HL-60 (cell line): Measurements from ENCODE around the gene MIB1.
A peak's percentile ranks its signal among the peaks of the same experiment; 100 is the strongest.

ENCODE experiments used
- DNase-seq, 2 experiments: peaks; one replicate each; pipeline ENCODE4 v3.0.0-alpha.2; 2010 to 2020; ENCODE audit warnings: low read depth in 1 of 2, low spot score in 1 of 2
- H3K27ac ChIP-seq: fragments of 250-450 bp; sonication (Bioruptor Pico); replicated peaks from 2 replicates; pipeline ENCODE4 v1.5.1; 2020; ENCODE audit warnings: mild to moderate bottlenecking, moderate library complexity
- H3K27me3 ChIP-seq: fragments of 250-450 bp; sonication (Bioruptor Pico); 2 replicates; pipeline ENCODE4 v1.5.1; 2021; ENCODE audit warnings: mild to moderate bottlenecking, moderate library complexity; ENCODE audit not compliant: insufficient read depth, poor library complexity, severe bottlenecking
- H3K4me3 ChIP-seq: replicated peaks from 2 replicates; pipeline ENCODE4 v1.5.1; 2011; ENCODE audit warnings: mild to moderate bottlenecking, control low read depth, low read length; ENCODE audit not compliant: insufficient read depth
- CTCF ChIP-seq: IDR thresholded peaks from one replicate; pipeline ENCODE4 v1.5.1; 2011; ENCODE audit warnings: low read length, control low read depth, inconsistent platforms; ENCODE audit not compliant: insufficient read depth
- GABPA ChIP-seq: IDR thresholded peaks from 2 replicates; pipeline ENCODE4 v1.6.1; 2012; ENCODE audit warnings: low read depth
- POLR2AphosphoS5 ChIP-seq: IDR thresholded peaks from 2 replicates; pipeline ENCODE4 v1.6.1; 2012; ENCODE audit warnings: low read depth
- SPI1 ChIP-seq: IDR thresholded peaks from 2 replicates; pipeline ENCODE4 v1.6.1; 2012; ENCODE audit warnings: low read depth, mild to moderate bottlenecking, borderline replicate concordance
- TF ChIP-seq, protein P1 (sequence below): IDR thresholded peaks from 2 replicates; pipeline ENCODE4 v1.6.1; 2012; ENCODE audit warnings: low read depth; ENCODE audit not compliant: insufficient replicate concordance

Gene MIB1

DNA sequence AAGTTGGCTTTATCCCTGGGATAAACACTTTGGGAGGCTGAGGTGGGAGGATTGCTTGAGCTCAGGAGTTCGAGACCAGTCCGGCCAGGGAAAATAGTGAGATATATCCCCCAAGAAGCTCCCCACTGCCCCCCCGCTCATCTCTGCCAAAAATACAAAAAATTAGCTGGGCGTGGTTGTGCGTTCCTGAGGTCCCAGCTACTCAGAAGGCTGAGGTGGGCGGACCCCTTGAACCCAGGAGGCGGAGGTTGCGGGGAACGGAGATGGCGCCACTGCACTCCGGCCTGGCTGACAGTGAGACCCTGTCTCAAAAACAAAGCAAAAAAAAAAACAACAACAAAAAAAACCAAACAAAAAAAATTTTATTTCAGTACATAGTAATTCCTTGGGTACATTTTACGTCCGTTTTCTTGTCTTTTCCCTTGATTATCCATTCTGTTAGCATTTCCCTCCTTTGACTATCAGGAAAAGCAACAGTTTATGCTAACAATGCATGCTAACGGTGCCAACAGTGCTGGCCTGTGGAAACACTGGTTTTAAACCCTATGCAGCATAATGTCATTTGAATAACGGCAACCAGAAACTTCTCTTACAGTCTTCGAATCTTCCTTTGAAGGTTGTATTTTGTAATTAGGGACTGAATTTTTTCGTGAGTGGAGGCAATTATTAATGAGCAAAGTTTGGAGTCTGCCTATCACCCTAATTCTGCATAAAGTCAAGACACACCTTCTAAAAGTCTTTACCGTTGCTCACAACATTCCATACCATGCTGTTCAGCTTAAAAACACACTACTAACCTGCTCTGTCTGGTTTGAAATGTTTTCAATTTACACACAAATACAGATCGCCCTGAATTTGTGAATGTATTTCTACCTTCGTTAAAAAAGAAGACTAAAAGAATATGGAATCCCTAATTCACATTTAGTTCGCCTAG is 721 bp upstream of the MIB1 start:
- H3K4me3 ChIP-seq, result peak overlapping the region; percentile 22

DNA sequence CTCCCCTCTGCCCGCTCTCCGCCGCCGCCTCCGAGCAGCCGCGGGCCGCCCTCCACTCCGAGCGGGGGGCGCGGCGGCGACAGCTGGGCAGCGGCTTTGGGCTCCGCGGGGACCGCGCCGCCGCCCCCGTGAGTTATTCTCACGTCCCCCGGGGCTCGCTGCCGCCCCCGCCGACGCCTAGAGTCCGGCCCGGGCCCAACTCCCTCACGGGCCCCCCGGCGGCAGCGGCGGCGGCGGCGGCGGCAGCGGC is 645 bp downstream of the MIB1 start:
- H3K27ac ChIP-seq, result peak overlapping the region; percentile 94
- no peaks in the 10 kb centered on the region for H3K27me3 ChIP-seq
- H3K4me3 ChIP-seq, result peak overlapping the region; percentile 91
- no peak for DNase-seq
- TF ChIP-seq GABPA (no peak), SPI1 (no peak), CTCF (no peak), POLR2AphosphoS5 (no peak)
- TF ChIP-seq, protein P1, sequence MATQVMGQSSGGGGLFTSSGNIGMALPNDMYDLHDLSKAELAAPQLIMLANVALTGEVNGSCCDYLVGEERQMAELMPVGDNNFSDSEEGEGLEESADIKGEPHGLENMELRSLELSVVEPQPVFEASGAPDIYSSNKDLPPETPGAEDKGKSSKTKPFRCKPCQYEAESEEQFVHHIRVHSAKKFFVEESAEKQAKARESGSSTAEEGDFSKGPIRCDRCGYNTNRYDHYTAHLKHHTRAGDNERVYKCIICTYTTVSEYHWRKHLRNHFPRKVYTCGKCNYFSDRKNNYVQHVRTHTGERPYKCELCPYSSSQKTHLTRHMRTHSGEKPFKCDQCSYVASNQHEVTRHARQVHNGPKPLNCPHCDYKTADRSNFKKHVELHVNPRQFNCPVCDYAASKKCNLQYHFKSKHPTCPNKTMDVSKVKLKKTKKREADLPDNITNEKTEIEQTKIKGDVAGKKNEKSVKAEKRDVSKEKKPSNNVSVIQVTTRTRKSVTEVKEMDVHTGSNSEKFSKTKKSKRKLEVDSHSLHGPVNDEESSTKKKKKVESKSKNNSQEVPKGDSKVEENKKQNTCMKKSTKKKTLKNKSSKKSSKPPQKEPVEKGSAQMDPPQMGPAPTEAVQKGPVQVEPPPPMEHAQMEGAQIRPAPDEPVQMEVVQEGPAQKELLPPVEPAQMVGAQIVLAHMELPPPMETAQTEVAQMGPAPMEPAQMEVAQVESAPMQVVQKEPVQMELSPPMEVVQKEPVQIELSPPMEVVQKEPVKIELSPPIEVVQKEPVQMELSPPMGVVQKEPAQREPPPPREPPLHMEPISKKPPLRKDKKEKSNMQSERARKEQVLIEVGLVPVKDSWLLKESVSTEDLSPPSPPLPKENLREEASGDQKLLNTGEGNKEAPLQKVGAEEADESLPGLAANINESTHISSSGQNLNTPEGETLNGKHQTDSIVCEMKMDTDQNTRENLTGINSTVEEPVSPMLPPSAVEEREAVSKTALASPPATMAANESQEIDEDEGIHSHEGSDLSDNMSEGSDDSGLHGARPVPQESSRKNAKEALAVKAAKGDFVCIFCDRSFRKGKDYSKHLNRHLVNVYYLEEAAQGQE, result no peak

More for the DNA sequence above, 721 bp upstream of the MIB1 start:
- peak in 1 of 2 experiments; percentile 33 for DNase-seq
- Histone ChIP-seq H3K27ac (peak overlapping the region; percentile 94), H3K27me3 (no peaks in the 10 kb centered on the region)
- TF ChIP-seq, protein P1, result peak; percentile 26
- TF ChIP-seq CTCF, result no peak

DNA sequence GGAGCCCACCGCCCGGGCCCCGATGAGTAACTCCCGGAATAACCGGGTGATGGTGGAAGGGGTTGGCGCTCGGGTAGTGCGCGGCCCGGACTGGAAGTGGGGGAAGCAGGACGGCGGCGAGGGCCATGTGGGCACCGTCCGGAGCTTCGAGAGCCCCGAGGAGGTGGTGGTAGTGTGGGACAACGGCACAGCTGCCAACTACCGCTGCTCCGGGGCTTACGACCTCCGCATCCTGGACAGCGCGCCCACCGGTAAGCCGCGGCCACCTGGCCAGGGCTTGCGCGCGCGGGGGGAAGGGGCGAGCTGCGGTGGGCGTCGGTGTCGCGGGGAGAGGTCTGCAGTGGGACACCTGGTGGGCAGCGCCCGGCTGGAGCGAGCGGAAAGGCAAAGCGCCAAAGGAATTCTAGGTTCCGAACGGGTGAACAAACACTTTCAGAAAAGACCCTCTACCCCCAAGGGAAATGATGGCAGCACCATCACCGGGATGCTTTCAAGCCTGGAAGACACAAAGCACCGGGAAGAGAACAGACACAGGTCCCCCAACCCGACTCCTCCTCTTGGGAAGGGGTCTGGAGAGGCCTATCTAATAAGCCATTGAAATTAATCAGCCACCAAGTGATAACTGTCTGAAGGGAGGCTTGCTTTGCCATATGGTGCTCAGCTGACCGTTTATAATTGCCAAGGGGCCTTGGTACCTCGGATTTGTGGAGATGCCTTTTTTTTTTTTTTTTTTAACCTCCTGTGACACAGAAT is 1.1 kb downstream of the MIB1 start:
- TF ChIP-seq POLR2AphosphoS5 (no peak), CTCF (no peak), GABPA (no peak), SPI1 (no peak)
- TF ChIP-seq, protein P1, result no peak
- Histone ChIP-seq H3K27ac (peak overlapping the region; percentile 50), H3K27me3 (no peaks in the 10 kb centered on the region), H3K4me3 (peak overlapping the region; percentile 91)
- peak in 1 of 2 experiments; percentile 47 for DNase-seq
